ENCODE measurements around the gene EEF1A1.
"Not testable (repeated sequence)": the region's sequence is repeated elsewhere in the genome, so short reads cannot be mapped to it uniquely, and the experiment has no call there.

Gene EEF1A1

GRCh38 chr6:73506246-73506645 is 14.6 kb downstream of the EEF1A1 start:
- no peak for DNase-seq (ENCODE audit: low read depth in 2 of 2, low spot score in 1 of 2)

GRCh38 chr6:73505705-73506104 is 15.1 kb downstream of the EEF1A1 start:
- DNase-seq (ENCODE audit: low read depth in 2 of 2, low spot score in 1 of 2): not testable (repeated sequence)

GRCh38 chr6:73505142-73505541 is 15.7 kb downstream of the EEF1A1 start:
- no peak for DNase-seq (ENCODE audit: low read depth in 2 of 2, low spot score in 1 of 2)

- no peak for DNase-seq (ENCODE audit: low read depth in 2 of 2, low spot score in 1 of 2)
These were observed 16.7 kb downstream of the EEF1A1 start for GRCh38 chr6:73504160-73504559.

- no peak for DNase-seq (ENCODE audit: low read depth in 2 of 2, low spot score in 1 of 2)
These were observed 17.6 kb downstream of the EEF1A1 start for GRCh38 chr6:73503027-73503772.

- no peak for DNase-seq (ENCODE audit: low read depth in 2 of 2, low spot score in 1 of 2)
These were observed 22.9 kb downstream of the EEF1A1 start for GRCh38 chr6:73497915-73498314.

- no peak for DNase-seq (ENCODE audit: low read depth in 2 of 2, low spot score in 1 of 2)
These were observed 29.5 kb downstream of the EEF1A1 start for GRCh38 chr6:73491377-73491776.

GRCh38 chr6:73487473-73487872 is 33.4 kb downstream of the EEF1A1 start:
- no peak for DNase-seq (ENCODE audit: low read depth in 2 of 2, low spot score in 1 of 2)

GRCh38 chr6:73484438-73484837 is 36.4 kb downstream of the EEF1A1 start:
- DNase-seq (ENCODE audit: low read depth in 2 of 2, low spot score in 1 of 2): no peak

GRCh38 chr6:73481969-73482368 is 38.9 kb downstream of the EEF1A1 start:
- DNase-seq (ENCODE audit: low read depth in 2 of 2, low spot score in 1 of 2): no peak

- DNase-seq (ENCODE audit: low read depth in 2 of 2, low spot score in 1 of 2): no peak
These were observed 43.4 kb downstream of the EEF1A1 start for GRCh38 chr6:73477407-73477806.

GRCh38 chr6:73476723-73477122 is 44.1 kb downstream of the EEF1A1 start:
- no peak for DNase-seq (ENCODE audit: low read depth in 2 of 2, low spot score in 1 of 2)

- no peak for DNase-seq (ENCODE audit: low read depth in 2 of 2, low spot score in 1 of 2)
These were observed 49.0 kb downstream of the EEF1A1 start for GRCh38 chr6:73471686-73472290.
